Activated naive CD4-positive, alpha-beta T cell treated with Interleukin-2 at 50 U/mL for 16 hours (primary cell): ENCODE data around the gene ADD1.

Experiments
- DNase-seq: peaks from one replicate; pipeline ENCODE4 v3.0.0-alpha.2; 2020

Gene ADD1

GRCh38 chr4:2806390-2807355, 37.0 kb upstream of the ADD1 start:
- no peak for DNase-seq

DNA sequence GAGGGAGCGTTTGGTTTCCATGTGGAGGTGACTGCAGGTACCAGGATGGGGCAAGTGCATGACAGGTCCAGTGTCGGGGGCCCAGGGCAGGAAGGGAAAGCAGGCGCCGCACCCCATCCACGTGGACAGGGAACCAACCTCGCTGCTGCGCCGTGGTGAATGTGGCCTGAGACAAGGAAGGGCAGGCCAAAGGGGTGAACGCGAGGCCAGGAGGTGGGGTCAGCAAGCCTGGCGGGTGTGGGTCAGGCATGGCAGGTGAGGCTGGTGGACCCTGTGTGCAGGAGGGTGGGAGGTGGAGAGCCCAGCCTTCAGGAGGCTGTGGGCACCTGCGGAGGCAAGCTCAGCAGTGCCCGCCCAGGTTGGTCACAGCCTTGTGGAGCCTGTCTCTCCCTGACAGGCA, 36.1 kb upstream of the ADD1 start:
- no peak for DNase-seq

DNA sequence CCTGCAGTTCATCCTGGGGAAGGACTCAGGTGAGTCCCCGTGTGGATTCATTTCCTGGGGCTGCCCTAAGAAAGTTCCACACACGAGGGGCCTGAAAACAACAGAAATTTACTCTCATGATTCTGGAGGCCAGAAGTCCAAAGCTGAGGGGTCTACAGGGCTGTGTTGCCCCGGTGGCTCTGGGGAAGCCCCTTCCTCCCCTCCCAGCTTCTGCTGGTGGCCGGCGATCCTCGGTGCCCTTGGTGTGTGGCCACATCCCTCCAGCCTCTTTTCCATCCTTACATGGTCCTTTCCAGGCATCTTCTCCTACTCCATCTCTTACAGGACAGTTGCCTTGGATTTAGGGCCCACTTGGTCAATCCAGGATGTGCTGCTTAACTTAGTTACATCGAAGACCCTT, 35.6 kb upstream of the ADD1 start:
- DNase-seq: no peak

- no peak for DNase-seq
Measured at GRCh38 chr4:2809610-2810180, 33.9 kb upstream of the ADD1 start.

- no peak for DNase-seq
Measured at GRCh38 chr4:2810388-2810787, 33.3 kb upstream of the ADD1 start.

DNA sequence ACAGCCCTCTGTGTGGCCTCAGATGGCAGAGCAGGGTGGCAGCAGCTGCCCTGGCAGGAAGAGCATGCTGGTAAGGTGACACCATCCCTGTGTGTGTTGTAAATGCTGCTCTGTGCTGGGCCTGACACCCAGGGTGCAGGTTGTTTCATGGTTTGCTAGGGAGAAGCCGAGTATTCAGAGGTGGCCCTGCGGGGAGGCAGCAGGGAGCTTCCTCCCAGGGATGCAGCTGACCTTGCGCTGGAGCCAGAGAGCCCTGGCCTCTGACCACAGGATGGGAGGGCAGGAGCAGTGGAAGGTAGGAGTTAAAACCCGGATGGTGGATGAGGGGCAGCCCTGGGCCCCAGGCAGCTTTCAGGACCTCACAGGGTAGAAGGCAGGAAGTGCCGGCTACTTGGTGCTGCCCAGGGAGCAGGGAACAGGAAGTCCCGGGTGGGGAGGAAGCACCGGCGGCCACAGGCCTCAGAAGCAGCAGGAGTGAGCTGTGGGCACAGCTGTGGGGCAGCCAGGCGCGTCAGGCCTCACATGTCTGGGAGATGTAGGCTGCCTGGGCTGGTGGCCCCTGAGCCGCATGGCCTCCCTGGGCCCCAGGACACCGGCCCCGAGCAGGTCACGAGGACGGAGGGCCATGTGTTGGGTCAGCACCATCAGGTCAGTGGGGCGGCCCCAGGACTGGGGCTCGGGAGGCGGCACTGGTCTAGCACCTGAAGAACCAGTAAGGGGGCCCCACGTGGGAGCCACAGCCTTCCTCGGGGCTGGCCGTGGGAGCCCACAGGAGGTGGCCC, 31.6 kb upstream of the ADD1 start:
- DNase-seq: peak; percentile 57

GRCh38 chr4:2812612-2813354, 30.9 kb upstream of the ADD1 start:
- DNase-seq: peak; percentile 36

DNA sequence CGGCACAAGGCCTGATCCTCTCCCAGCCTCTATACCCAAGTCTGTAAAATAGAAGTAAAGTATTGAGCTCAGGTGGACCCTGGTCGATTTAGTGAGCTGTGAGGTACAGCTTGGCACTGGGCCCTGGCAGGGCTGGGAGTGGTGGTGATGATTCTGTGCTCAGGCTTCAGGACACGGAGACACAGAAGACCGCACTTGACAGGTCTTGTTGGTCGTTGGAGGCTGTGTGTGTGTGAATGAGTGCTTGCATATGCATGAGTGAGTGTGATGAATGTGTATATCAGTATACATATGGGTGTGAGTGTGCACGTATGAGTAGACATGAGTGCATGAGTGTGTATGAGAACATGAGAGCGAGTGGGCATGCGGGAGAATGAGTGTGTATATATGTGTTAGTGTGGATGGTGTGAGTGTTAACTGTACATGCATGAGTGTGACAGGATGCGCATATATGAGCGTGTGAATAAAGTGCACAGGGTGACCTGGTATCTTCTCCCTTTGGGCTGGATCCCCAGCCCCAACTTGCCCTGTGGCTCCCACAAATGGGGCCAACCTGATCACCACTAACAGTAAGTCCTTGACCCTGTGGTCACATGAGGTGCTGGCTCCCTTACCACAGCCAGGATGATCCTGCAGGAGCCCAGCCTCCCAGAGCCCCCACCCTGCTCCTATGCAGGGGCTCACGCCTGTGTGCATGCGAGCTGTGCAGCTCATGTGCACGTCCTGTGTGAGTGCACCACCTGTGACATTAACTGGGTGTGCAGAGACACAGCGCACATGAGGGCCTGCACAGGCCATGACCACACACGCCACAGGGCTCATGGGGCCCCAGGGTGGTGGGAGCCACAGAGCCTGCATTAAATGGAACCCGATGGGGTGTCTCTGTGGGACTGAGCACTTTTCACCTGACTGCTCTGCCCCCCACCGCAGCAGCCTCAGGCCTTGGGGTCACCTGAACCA, 29.9 kb upstream of the ADD1 start:
- DNase-seq: no peak

GRCh38 chr4:2814627-2815270, 28.9 kb upstream of the ADD1 start:
- no peak for DNase-seq

DNA sequence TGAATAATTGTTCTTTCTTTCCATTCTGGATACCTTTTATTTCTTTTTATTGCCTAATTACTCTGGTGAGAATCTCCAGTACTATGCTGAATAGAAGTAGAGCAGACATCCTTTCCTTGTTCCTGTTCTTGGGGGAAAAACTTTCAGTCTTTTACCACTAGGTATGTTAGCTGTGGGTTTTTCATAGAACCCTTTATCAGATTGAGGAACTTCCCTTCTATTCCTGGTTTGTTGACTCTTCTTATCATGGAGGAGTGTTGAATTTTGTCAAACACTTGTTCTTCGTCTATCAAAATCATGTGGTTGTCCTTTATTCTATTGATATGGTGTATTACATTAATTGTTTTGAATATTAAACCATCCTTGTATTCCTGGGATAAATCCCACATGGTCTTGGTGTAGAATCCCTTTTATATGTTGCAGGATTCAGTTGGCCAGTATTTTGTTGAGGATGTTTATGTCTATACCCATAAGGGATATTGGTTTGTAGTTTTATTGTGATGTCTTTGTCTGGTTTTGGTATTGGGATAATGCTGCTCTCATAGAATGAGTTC, 27.2 kb upstream of the ADD1 start:
- no peak for DNase-seq

DNA sequence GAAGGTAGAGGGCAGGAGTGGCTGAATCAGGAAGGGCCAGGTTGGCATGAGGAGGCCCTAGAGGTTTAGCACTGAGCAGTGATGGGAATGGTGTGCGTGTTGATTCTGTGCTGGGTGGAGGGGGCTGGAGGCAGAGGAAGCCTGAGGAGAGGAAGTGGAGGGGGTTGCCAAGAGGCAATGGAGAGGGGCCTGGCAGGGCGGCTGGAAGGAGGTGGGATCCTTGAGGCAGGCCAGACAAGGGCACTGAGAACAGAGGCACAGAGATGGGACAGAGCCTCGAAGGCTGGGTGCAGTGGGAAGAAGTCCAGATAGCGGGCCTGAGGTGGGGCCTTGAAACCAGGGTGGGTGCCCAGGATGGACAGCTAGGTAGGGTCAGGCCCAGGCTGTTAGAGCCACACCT, 26.5 kb upstream of the ADD1 start:
- DNase-seq: no peak

DNA sequence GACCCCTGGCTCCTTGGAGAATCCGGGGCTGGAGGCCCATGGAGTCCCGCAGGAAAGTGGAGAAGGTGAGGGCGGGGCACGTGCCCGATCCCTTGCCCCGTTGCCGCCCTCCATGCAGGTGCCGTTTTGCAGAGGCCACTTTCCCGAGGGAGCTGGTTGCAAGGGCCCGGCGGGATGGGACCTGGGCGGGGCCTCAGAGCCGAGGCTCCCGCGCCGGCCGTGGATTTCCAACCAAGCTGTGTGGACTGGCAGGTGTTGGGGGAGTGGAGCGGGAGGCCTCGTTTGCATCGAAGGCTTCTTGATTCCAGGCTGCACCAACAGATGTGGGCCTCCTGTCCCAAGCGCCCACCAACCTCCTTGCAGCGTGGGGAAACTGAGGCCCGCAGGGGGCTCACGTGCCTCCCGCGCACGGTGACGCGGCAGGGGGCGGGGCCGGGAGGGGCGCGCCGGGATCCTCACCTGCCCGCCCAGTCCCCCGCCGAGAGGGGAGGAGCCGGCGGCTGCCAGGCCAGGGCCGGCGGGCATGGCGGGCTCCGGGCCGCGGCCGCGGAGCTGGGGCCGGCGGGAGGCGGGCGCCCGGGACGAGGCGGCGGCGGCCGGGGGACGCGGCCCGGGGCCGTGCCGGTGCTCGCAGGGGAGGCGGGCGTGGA, 25.8 kb upstream of the ADD1 start:
- DNase-seq: peak; percentile 35

- DNase-seq: no peak
Measured at GRCh38 chr4:2818351-2818939, 25.2 kb upstream of the ADD1 start.

GRCh38 chr4:2819244-2820215, 24.1 kb upstream of the ADD1 start:
- DNase-seq: no peak

GRCh38 chr4:2820216-2820982, 23.2 kb upstream of the ADD1 start:
- DNase-seq: no peak

DNA sequence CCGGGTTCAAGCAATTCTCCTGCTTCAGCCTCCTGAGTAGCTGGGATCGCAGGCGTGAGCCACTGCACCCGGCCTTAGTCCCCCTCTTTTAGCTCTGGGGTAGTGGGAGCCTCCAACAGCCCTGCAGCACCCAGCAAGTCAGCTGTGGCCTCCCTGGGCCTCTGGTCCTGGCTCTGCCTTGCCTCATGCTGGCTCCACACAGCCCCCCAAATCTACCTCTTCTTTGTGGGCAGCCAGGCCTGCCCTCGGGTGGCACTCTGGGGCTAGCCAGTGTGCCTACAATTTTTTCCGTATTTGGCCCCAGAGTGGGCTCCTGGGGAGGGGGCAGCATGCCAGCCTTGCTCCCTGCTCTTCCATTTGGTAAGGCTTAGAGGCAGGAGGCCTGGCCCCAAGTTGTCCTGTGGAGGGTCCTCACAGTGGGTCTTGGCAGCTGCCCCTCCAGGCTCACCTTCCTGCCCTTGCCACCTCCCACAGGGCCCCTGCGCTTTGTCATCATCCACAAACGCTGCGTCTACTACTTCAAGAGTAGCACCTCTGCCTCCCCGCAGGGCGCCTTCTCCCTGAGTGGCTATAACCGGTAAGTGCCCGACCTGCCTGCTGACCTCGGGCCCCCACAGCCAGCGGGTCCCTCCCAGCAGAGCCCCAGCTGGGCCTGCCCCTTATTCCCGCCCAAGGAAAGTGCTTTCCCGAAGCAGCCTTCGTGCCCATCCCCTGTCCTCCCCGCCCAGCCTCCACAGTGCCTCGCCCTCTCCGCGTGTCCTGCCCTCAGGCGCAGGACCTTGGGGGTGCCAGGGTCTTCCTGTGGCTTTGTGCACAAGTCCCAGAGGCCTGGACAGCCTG, 21.0 kb upstream of the ADD1 start:
- no peak for DNase-seq

DNA sequence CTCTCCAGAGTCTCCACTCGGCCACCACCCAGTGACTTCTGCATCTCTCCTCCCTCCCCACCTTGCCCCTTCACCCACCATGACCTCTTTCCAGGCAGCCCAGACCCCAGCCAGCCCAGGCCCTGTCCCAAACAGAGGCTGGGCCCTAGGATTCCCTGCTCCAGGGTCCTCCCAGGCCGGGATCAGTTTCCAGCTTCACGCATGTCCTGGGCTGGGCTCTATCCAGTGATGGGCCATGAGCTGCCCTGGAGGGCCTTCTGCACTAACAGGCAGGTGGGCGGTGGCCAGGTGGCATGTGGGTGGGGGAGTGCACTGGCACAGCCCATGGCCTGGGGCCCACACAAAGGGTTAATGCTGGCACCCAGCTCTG, 20.4 kb upstream of the ADD1 start:
- DNase-seq: no peak
